H9 (cell line): Measurements from ENCODE around the gene HOXA1. TPM values are rescaled to one million over a fixed set of nuclear protein-coding genes. Genes with fewer than 3 reads are reported as not detected.
A peak's percentile ranks its signal among the peaks of the same experiment; 100 is the strongest.

Experiments used
- DNase-seq: peaks from one replicate; pipeline ENCODE4 v3.0.0-alpha.2; 2017
- H2AFZ ChIP-seq: one replicate; pipeline ENCODE4 v1.6.1; 2013; ENCODE audit warnings: mild to moderate bottlenecking, low read length, control low read depth, moderate library complexity
- H2AK5ac ChIP-seq: 2 replicates; pipeline ENCODE4 v1.6.1; 2013; ENCODE audit warnings: low read length, control low read depth, mixed read lengths; ENCODE audit not compliant: insufficient read length
- H2BK120ac ChIP-seq: one replicate; pipeline ENCODE4 v1.6.1; 2013; ENCODE audit warnings: low read depth, mild to moderate bottlenecking, low read length, control low read depth, inconsistent platforms; ENCODE audit not compliant: poor library complexity, severe bottlenecking
- H2BK12ac ChIP-seq: 2 replicates; pipeline ENCODE4 v1.6.1; 2013; ENCODE audit warnings: low read length, control low read depth, mixed read lengths, low read depth; ENCODE audit not compliant: insufficient read length
- H2BK15ac ChIP-seq: 2 replicates; pipeline ENCODE4 v1.6.1; 2013; ENCODE audit warnings: low read depth, low read length, control low read depth
- H2BK20ac ChIP-seq: one replicate; pipeline ENCODE4 v1.6.1; 2013; ENCODE audit warnings: low read depth, mild to moderate bottlenecking, low read length, control low read depth, inconsistent platforms; ENCODE audit not compliant: poor library complexity, severe bottlenecking
- H2BK5ac ChIP-seq: 2 replicates; pipeline ENCODE4 v1.6.1; 2013; ENCODE audit warnings: low read length, control low read depth, mixed read lengths; ENCODE audit not compliant: insufficient read length
- H3K14ac ChIP-seq: 2 replicates; pipeline ENCODE4 v1.6.1; 2013; ENCODE audit warnings: low read length, control low read depth; ENCODE audit not compliant: insufficient read depth
- H3K18ac ChIP-seq: 2 replicates; pipeline ENCODE4 v1.6.1; 2013; ENCODE audit warnings: low read depth, mild to moderate bottlenecking, mixed read lengths, low read length, control low read depth; ENCODE audit not compliant: insufficient read length
- H3K23ac ChIP-seq: 2 replicates; pipeline ENCODE4 v1.6.1; 2013; ENCODE audit warnings: low read length, control low read depth, mixed read lengths, low read depth; ENCODE audit not compliant: insufficient read length
- H3K23me2 ChIP-seq: 2 replicates; pipeline ENCODE4 v1.6.1; 2013; ENCODE audit warnings: low read depth, mild to moderate bottlenecking, mixed read lengths, low read length, control low read depth; ENCODE audit not compliant: insufficient read length, poor library complexity, severe bottlenecking
- H3K27ac ChIP-seq: 2 replicates; pipeline ENCODE4 v1.5.1; 2013; ENCODE audit warnings: low read length, control low read depth, mixed read lengths, low read depth; ENCODE audit not compliant: insufficient read length
- H3K27me3 ChIP-seq: 2 replicates; pipeline ENCODE4 v1.6.1; 2013; ENCODE audit warnings: low read length, control low read depth, inconsistent platforms; ENCODE audit not compliant: insufficient read depth
- H3K4ac ChIP-seq: 2 replicates; pipeline ENCODE4 v1.6.1; 2013; ENCODE audit warnings: low read depth, mild to moderate bottlenecking, control low read depth, inconsistent platforms, low read length, moderate library complexity
- H3K4me1 ChIP-seq: 2 replicates; pipeline ENCODE4 v1.6.1; 2013; ENCODE audit warnings: low read length, control low read depth, inconsistent platforms; ENCODE audit not compliant: insufficient read depth
- H3K4me2 ChIP-seq: 2 replicates; pipeline ENCODE4 v1.6.1; 2013; ENCODE audit warnings: low read length, control low read depth, mixed read lengths; ENCODE audit not compliant: insufficient read length, insufficient read depth
- H3K56ac ChIP-seq: 2 replicates; pipeline ENCODE4 v1.6.1; 2013; ENCODE audit warnings: low read depth, mild to moderate bottlenecking, mixed read lengths, low read length, control low read depth; ENCODE audit not compliant: insufficient read length
- H3K79me1 ChIP-seq: 2 replicates; pipeline ENCODE4 v1.6.1; 2013; ENCODE audit warnings: low read depth, mild to moderate bottlenecking, moderate library complexity, low read length, control low read depth, inconsistent platforms; ENCODE audit not compliant: insufficient read depth, poor library complexity, severe bottlenecking
- H3K79me2 ChIP-seq: 2 replicates; pipeline ENCODE4 v1.6.1; 2013; ENCODE audit warnings: low read length, control low read depth, inconsistent platforms; ENCODE audit not compliant: insufficient read depth
- H3K9ac ChIP-seq: 2 replicates; pipeline ENCODE4 v1.6.1; 2013; ENCODE audit warnings: low read length, control low read depth, mixed read lengths; ENCODE audit not compliant: insufficient read length; ENCODE audit errors: extremely low read depth
- H3K9me3 ChIP-seq: one replicate; pipeline ENCODE4 v1.6.1; 2013; ENCODE audit warnings: low read depth, low read length, inconsistent platforms; ENCODE audit not compliant: control insufficient read depth
- H3T11ph ChIP-seq: one replicate; pipeline ENCODE4 v1.6.1; 2013; ENCODE audit warnings: mild to moderate bottlenecking, low read length, control low read depth, inconsistent platforms
- H4K20me1 ChIP-seq: one replicate; pipeline ENCODE4 v1.6.1; 2013; ENCODE audit not compliant: control insufficient read depth, insufficient read length, insufficient read depth
- H4K5ac ChIP-seq: 2 replicates; pipeline ENCODE4 v1.6.1; 2013; ENCODE audit warnings: low read depth, mild to moderate bottlenecking, mixed read lengths, low read length, control low read depth; ENCODE audit not compliant: insufficient read length
- H4K8ac ChIP-seq: replicated peaks from 2 replicates; pipeline ENCODE4 v1.6.1; 2013; ENCODE audit warnings: low read length, control low read depth, mixed read lengths, low read depth; ENCODE audit not compliant: insufficient read length
- H4K91ac ChIP-seq: 2 replicates; pipeline ENCODE4 v1.6.1; 2013; ENCODE audit warnings: low read depth, mild to moderate bottlenecking, moderate library complexity, mixed read lengths, low read length, control low read depth; ENCODE audit not compliant: insufficient read length
- H3K27ac Mint-ChIP-seq, 3 experiments: 2 replicates in 2 of 3; 3 replicates in 1 of 3; pipeline ENCODE4 v1.8.0; 2020 to 2021; ENCODE audit warnings: mixed read lengths in 3 of 3, mild to moderate bottlenecking in 1 of 3, moderate library complexity in 1 of 3
- H3K27me3 Mint-ChIP-seq: 2 replicates; pipeline ENCODE4 v1.8.0; 2021; ENCODE audit warnings: low read depth, mild to moderate bottlenecking, moderate library complexity, mixed read lengths
- H3K36me3 Mint-ChIP-seq, 3 experiments: 2 replicates in 2 of 3; 3 replicates in 1 of 3; pipeline ENCODE4 v1.8.0; 2020 to 2021; ENCODE audit warnings: low read depth in 3 of 3, mixed read lengths in 3 of 3; ENCODE audit not compliant: insufficient read depth in 1 of 3
- H3K4me1 Mint-ChIP-seq, 2 experiments: 2 replicates each; pipeline ENCODE4 v1.8.0; 2020; ENCODE audit warnings: mixed read lengths in 2 of 2
- H3K4me3 Mint-ChIP-seq, 2 experiments: 2 replicates in 1 of 2; 3 replicates in 1 of 2; pipeline ENCODE4 v1.8.0; 2020 to 2021; ENCODE audit warnings: mild to moderate bottlenecking in 2 of 2, mixed read lengths in 2 of 2, moderate library complexity in 1 of 2
- H3K9me3 Mint-ChIP-seq, 2 experiments: 2 replicates in 1 of 2; 3 replicates in 1 of 2; pipeline ENCODE4 v1.8.0; 2020; ENCODE audit warnings: mild to moderate bottlenecking in 2 of 2, mixed read lengths in 2 of 2, moderate library complexity in 1 of 2
- WGBS: extraction: QIAGEN DNeasy Blood & Tissue Kit; methylation state at CpG from one replicate; pipeline ENCODE4 v1.1.7; 2013; ENCODE audit warnings: missing lambda C conversion rate, low lambda C conversion rate, mixed read lengths; ENCODE audit not compliant: insufficient read length; ENCODE audit errors: extremely low coverage; 5-methylcytosine and 5-hydroxymethylcytosine counted together
- total RNA-seq: library from RNA; stranded (reverse); gene quantifications from 2 replicates; pipeline ENCODE4 v1.2.1, GENCODE V29; 2021
- TF ChIP-seq, protein P1 (sequence below): fragments of 200-600 bp; sonication (generic); conservative IDR thresholded peaks from 3 replicates; pipeline ENCODE4 v1.8.0; 2021; ENCODE audit warnings: antibody characterized with exemption, mild to moderate bottlenecking

The HOXA1 gene
- total RNA-seq, 1 experiment from 2014 or later, result not detected

DNA sequence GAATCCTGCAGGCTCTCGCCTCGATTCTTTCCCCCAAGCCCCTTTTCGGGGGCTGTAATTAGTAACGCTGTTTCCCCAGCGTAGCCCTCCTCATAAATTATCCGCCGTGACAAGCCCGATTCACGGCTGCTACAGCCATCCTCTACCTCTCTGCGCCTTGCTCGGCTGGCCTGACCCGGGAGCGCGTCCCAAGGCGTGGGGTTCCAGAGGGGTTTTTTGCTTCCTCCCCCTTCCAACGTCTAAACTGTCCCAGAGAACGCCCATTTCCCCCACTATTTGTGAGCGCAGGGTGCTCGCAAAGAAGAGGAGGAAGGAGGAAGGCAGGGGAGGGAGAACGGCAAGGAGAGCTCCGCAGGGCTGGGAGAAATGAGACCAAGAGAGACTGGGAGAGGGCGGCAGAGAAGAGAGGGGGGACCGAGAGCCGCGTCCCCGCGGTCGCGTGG, 46.8 kb upstream of the HOXA1 start:
- Histone ChIP-seq H2BK120ac (no peak overlapping the region), H3K14ac (no peak overlapping the region), H3K23ac (no peak overlapping the region), H4K5ac (no peak overlapping the region), H3K4ac (no peak overlapping the region), H4K91ac (no peak overlapping the region), H3K56ac (no peak overlapping the region), H4K8ac (no peak overlapping the region), H3K27me3 (peaks cover 98% of the 10 kb centered on the region), H3K23me2 (peaks cover 14% of the 10 kb centered on the region), H3K27ac (no peak overlapping the region), H4K20me1 (no peaks in the 10 kb centered on the region), H3T11ph (no peak overlapping the region), H3K4me2 (peak overlapping the region; percentile 65), H3K4me1 (no peaks in the 10 kb centered on the region), H2BK12ac (no peak overlapping the region), H2BK5ac (no peak overlapping the region), H3K9me3 (no peaks in the 10 kb centered on the region), H2BK20ac (no peak overlapping the region), H2BK15ac (no peak overlapping the region), H3K79me1 (no peaks in the 10 kb centered on the region), H3K9ac (no peak overlapping the region), H3K18ac (no peak overlapping the region), H2AFZ (no peak overlapping the region), H2AK5ac (no peak overlapping the region), H3K79me2 (no peaks in the 10 kb centered on the region)
- H3K27ac Mint-ChIP-seq, result no peak overlapping the region
- no CpG with 5 or more reads among the region's 29 CpGs for WGBS
- peaks cover 7 to 20% of the 10 kb centered on the region in 2 experiments for H3K4me1 Mint-ChIP-seq
- H3K36me3 Mint-ChIP-seq, result no peaks in the 10 kb centered on the region; a peak in 2 of 7 replicates
- TF ChIP-seq, protein P1, sequence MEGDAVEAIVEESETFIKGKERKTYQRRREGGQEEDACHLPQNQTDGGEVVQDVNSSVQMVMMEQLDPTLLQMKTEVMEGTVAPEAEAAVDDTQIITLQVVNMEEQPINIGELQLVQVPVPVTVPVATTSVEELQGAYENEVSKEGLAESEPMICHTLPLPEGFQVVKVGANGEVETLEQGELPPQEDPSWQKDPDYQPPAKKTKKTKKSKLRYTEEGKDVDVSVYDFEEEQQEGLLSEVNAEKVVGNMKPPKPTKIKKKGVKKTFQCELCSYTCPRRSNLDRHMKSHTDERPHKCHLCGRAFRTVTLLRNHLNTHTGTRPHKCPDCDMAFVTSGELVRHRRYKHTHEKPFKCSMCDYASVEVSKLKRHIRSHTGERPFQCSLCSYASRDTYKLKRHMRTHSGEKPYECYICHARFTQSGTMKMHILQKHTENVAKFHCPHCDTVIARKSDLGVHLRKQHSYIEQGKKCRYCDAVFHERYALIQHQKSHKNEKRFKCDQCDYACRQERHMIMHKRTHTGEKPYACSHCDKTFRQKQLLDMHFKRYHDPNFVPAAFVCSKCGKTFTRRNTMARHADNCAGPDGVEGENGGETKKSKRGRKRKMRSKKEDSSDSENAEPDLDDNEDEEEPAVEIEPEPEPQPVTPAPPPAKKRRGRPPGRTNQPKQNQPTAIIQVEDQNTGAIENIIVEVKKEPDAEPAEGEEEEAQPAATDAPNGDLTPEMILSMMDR, result no peak
- peak overlapping the region; percentile 58 to 77 for H3K4me3 Mint-ChIP-seq
- peaks cover 14 to 28% of the 10 kb centered on the region in 2 experiments for H3K9me3 Mint-ChIP-seq
- peaks cover 100% of the 10 kb centered on the region for H3K27me3 Mint-ChIP-seq
- DNase-seq, result no peak
